HPDE6-E6E7 (cell line): ENCODE results near the gene SCD5.

Experiments
- DNase-seq: peaks from one replicate; pipeline ENCODE4 v3.0.0; 2011; ENCODE audit warnings: missing footprints; ENCODE audit errors: extremely low spot score

Gene SCD5

GRCh38 chr4:82589756-82590155, 208.8 kb downstream of the SCD5 start:
- no peak for DNase-seq

GRCh38 chr4:82588771-82589270, 209.8 kb downstream of the SCD5 start:
- DNase-seq, result no peak

- no peak for DNase-seq
Measured at GRCh38 chr4:82587826-82588540, 210.6 kb downstream of the SCD5 start.

- DNase-seq, result no peak
Measured at GRCh38 chr4:82585690-82586435, 212.7 kb downstream of the SCD5 start.

GRCh38 chr4:82584931-82585330, 213.7 kb downstream of the SCD5 start:
- DNase-seq, result no peak

GRCh38 chr4:82583897-82584587, 214.6 kb downstream of the SCD5 start:
- no peak for DNase-seq

- DNase-seq, result no peak
Measured at GRCh38 chr4:82579932-82580331, 218.7 kb downstream of the SCD5 start.
